NT2/D1 (cell line): Measurements from ENCODE around the gene FAM161B.

Source experiments
- SUZ12 ChIP-seq: IDR thresholded peaks from 2 replicates; pipeline ENCODE4 v1.6.1; 2011; ENCODE audit not compliant: insufficient read length, insufficient read depth; ENCODE audit errors: extremely low read depth
- YY1 ChIP-seq: IDR thresholded peaks from 2 replicates; pipeline ENCODE4 v1.6.1; 2011; ENCODE audit not compliant: insufficient read length, insufficient read depth
- ZNF274 ChIP-seq: IDR thresholded peaks from 2 replicates; pipeline ENCODE4 v1.6.1; 2011; ENCODE audit warnings: mild to moderate bottlenecking, low read depth, low read length

- TF ChIP-seq SUZ12, result no peak
- TF ChIP-seq ZNF274, result no peak
- TF ChIP-seq YY1, result no peak
Measured at GRCh38 chr14:73944432-73945158, 5.3 kb downstream of the FAM161B start.
